Erythroblast (primary cell): Measurements from ENCODE around the gene RBM19.
"Not testable (repeated sequence)": the region's sequence is repeated elsewhere in the genome, so short reads cannot be mapped to it uniquely, and the experiment has no call there.

Experiments used
- DNase-seq, 2 experiments: peaks; one replicate each; lab custom pipeline; 2025; lab: John Stamatoyannopoulos, UW
- GATA1 ChIP-seq: IDR thresholded peaks from 2 replicates; pipeline ENCODE4 v1.6.1; 2011; ENCODE audit warnings: low read depth, mild to moderate bottlenecking, control low read depth, low read length, moderate library complexity
- POLR2A ChIP-seq: IDR thresholded peaks from 2 replicates; pipeline ENCODE4 v1.6.1; 2011; ENCODE audit warnings: mild to moderate bottlenecking, low read length

The RBM19 gene

DNA sequence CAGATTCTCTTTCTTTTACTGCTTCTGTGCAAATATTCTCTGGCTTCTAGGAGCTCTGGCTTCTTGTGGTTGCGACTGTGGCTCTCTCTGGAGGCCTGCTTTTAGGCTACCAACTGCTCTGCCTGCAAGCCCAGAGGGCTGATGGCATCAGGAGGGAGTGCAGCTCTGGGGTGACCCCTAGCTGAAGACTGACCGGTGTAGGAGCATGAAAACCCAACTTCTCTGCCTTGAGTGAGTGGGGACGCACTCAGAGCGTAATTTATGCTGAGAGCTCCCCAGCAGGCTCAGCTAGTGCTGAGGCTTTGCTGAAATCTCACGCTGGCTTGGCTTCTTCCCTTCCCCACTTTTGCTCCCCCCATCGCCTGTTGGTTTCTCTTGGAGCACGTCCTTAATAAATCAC is 29.9 kb upstream of the RBM19 start:
- TF ChIP-seq GATA1 (no peak), POLR2A (no peak)
- DNase-seq, result no peak

- no peak for TF ChIP-seq POLR2A
- no peak for TF ChIP-seq GATA1
- DNase-seq, result no peak
Measured at GRCh38 chr12:113994051-113994450, 27.9 kb upstream of the RBM19 start.

GRCh38 chr12:113992751-113993150 is 26.6 kb upstream of the RBM19 start:
- DNase-seq, result not testable (repeated sequence)

GRCh38 chr12:113991224-113992044 is 25.3 kb upstream of the RBM19 start:
- DNase-seq, result no peak
- no peak for TF ChIP-seq POLR2A
- no peak for TF ChIP-seq GATA1

DNA sequence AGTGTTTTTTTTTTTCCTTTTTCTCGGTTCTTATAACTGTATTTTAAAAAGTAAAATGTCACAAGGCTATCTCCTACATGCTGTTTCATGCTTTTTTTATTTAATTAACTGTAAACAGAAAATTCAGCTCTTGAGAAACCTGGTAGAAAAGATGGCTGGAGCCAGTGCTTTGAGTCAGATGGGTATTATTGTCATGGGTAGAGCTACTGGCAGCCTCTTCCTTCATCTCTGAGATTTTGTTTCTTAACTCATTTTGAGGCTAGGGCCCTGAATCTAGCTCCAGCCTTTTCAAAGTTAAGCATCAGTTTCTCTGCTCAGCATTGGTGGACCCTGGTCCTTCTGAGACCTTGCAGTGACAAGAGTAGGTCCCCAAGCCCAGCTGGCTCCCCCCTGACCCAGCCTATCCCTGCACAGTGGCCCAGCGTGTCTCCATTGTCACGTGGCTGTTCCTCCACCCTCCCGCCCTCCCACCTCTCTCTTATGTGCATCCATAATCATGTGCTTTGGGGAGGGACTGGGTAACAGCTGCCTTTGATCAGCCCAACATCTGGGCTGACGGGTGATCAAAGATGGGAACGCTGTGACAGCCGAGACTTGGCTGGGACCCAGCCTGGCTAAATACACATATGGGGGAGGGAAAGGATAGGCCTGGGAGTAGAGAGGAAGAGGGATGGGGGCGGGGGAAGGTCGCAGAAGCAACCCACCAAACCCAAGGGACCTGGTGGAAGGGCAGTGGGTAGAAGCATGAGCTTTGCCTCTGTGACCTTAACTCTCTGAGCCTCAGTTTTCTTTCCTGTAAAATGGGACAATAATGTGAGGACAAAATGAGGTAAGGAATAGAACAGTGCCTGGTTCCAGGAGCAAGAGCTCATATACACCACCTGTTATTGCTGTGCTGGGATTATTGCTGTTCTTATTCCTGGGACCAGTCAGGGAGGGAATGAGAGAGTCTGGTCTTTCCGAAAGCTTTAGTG is 24.4 kb upstream of the RBM19 start:
- TF ChIP-seq GATA1 (no peak), POLR2A (no peak)
- no peak for DNase-seq

GRCh38 chr12:113988976-113989375 is 22.9 kb upstream of the RBM19 start:
- DNase-seq, result no peak
- TF ChIP-seq GATA1 (no peak), POLR2A (no peak)

GRCh38 chr12:113988064-113988451 is 21.9 kb upstream of the RBM19 start:
- TF ChIP-seq POLR2A (no peak), GATA1 (no peak)
- DNase-seq, result no peak

DNA sequence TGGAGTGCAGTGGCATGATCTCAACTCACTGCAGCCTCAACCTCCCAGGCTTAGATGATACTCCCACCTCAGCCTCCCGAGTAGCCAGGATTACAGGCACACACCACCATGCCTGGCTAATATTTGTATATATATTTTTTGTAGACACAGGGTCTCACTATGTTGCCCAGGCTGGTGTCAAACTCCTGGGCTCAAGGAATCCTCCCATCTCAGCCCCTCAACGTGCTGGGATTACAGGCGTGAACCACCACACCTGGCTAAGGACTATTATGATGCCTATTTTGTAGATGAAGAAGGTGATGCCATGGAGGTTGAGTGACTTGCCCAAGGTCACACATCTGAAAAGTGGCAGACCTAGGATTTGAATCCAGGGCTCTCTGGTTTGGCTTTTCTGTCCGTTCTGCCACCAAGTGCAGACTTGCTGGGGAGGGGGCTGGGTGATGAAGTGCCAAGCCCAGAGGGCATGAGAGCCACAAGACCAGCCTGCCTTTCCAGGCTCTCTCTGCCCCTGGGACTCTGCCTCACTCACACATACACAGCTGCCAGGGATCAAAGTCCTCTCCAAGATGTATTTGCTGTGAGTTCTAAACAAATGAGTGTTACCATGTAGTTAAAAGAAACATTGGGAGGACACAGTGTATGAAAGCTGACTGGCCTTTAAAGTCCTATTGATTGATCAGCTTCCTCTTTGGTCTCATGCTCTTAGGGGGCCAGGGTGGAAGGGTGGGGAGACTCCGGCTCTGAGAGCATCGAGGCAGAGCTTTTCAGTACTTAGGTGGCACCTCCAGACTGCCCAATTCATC is 21.3 kb upstream of the RBM19 start:
- DNase-seq, result no peak
- no peak for TF ChIP-seq POLR2A

DNA sequence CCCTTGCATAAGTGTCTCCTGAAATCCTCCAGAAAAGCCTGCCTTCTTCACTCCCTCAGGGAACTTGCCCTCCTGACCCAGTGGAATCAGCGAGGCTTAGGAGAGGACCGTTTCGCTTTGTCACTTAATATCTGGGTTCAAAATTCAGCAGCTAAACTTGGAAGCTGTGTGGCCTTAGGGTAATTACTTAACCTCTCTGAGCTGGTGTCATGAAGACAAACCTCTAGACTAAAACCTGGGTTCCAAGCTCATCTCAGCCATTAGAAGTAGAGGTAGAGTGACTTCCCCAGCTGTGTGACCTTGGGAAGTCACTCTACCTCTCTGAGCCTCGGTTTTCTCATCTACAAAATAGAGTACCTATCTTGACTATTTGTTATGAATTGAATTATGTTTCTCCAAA is 18.3 kb upstream of the RBM19 start:
- TF ChIP-seq POLR2A, result no peak
- no peak for TF ChIP-seq GATA1
- DNase-seq, result no peak

- TF ChIP-seq POLR2A (no peak), GATA1 (no peak)
- DNase-seq, result no peak
Measured at GRCh38 chr12:113983777-113984448, 17.8 kb upstream of the RBM19 start.

GRCh38 chr12:113983265-113983664 is 17.1 kb upstream of the RBM19 start:
- DNase-seq, result no peak
- TF ChIP-seq POLR2A (no peak), GATA1 (no peak)

DNA sequence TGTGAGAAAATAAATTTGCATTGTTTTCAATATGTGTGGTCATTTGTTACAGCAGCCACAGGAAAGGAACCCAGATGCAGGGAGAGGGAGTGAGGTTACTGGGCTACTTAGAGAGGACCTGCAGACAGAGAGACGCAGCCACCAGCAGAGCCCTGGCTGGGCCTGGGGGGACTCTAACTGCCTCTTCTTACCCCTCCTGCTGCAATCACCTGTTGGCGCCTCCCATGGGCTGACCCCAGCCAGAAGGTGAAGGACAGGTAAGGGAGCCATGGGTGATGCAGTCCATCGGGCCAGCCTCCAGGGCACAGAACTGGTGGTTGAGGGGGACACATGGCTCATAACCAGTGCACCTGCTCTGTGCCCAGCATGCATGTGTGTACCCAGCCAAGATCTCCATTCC is 15.8 kb upstream of the RBM19 start:
- TF ChIP-seq GATA1 (no peak), POLR2A (no peak)
- DNase-seq, result no peak

DNA sequence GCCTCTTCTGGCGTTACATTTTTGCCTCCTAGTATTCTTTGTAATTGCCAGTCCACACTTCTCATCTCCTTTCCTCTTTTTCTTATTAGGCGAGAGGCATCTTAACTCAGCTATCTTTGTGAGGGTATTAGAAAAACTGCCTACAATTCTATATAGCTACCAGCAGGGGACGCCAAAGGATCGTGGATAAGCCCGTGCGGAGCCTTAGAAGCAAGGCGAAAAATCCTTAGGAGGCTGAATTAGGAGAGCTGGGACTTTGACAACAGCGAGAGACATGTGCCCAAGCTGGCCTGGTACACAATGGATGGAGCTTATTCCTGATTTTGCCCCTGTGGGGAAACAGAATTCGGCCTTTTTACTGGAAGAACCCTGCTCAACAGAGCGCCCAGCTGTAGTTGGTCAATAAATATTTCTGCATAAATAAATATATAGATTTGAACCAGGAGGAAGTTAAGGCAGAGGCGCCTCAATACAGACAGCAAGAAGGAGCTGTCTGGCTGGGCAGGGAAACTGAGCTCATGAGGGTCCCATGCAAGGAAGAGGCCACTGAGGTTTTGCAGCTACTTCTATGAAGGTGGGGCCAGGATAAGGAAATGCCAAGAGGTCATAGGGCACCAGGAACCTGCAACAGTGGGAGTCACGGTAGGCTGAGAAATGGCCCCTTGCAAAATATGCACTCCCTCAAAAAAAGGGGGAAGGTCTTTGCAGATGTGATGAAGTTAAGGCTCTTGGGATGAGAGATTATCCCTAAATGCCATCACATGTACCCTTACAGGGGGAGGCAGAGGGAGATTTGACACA is 14.6 kb upstream of the RBM19 start:
- peak; percentile 66 to 81 for DNase-seq
- TF ChIP-seq GATA1 (no peak), POLR2A (no peak)
